Measurements from ENCODE around the gene POFUT2.

GRCh38 chr21:45281411-45282282 lies 6.0 kb downstream of the POFUT2 start:
- TF ChIP-seq POLR2AphosphoS5 (IDR thresholded peaks at IDR 0.05) (no peak), CTCF (IDR thresholded peaks at IDR 0.05) (no peak), POLR2A (IDR thresholded peaks at IDR 0.05) (no peak)
